GM19328 (cell line): Measurements from ENCODE around the gene WFIKKN1.

ENCODE experiments used
- ATAC-seq: cut with Tn5 transposase; IDR thresholded peaks from one replicate; pipeline ENCODE4 v1.9.1; 2021; ENCODE audit warnings: mild to moderate bottlenecking, moderate library complexity; ENCODE audit not compliant: unreplicated experiment

WFIKKN1 gene

GRCh38 chr16:622920-623280 lies 7.9 kb upstream of the WFIKKN1 start:
- no peak for ATAC-seq

- no peak for ATAC-seq
Measured at GRCh38 chr16:624526-625070, 6.2 kb upstream of the WFIKKN1 start.

- no peak for ATAC-seq
Measured at GRCh38 chr16:625117-625976, 5.4 kb upstream of the WFIKKN1 start.

GRCh38 chr16:625977-626765 lies 4.6 kb upstream of the WFIKKN1 start:
- ATAC-seq, result no peak

GRCh38 chr16:626787-627453 lies 3.9 kb upstream of the WFIKKN1 start:
- no peak for ATAC-seq

GRCh38 chr16:627454-628239 lies 3.1 kb upstream of the WFIKKN1 start:
- ATAC-seq, result no peak

GRCh38 chr16:628321-629061 lies 2.3 kb upstream of the WFIKKN1 start:
- no peak for ATAC-seq

GRCh38 chr16:629185-629832 lies 1.5 kb upstream of the WFIKKN1 start:
- ATAC-seq, result no peak

GRCh38 chr16:629833-630248 lies 944 bp upstream of the WFIKKN1 start:
- no peak for ATAC-seq

- ATAC-seq, result no peak
Measured at GRCh38 chr16:630249-630814, 453 bp upstream of the WFIKKN1 start.

GRCh38 chr16:631808-632358 lies 1.1 kb downstream of the WFIKKN1 start:
- ATAC-seq, result no peak

GRCh38 chr16:632486-633335 lies 1.9 kb downstream of the WFIKKN1 start:
- ATAC-seq, result no peak

GRCh38 chr16:633336-634050 lies 2.7 kb downstream of the WFIKKN1 start:
- no peak for ATAC-seq

GRCh38 chr16:634051-634670 lies 3.4 kb downstream of the WFIKKN1 start:
- no peak for ATAC-seq

GRCh38 chr16:634996-635395 lies 4.2 kb downstream of the WFIKKN1 start:
- ATAC-seq, result no peak

- peak; percentile 8 for ATAC-seq
Measured at GRCh38 chr16:635573-636205, 4.9 kb downstream of the WFIKKN1 start.
